Fibroblast of the aortic adventitia (primary cell): ENCODE results near the gene METAP1D. TPM values are rescaled to one million over a fixed set of nuclear protein-coding genes. Genes with fewer than 3 reads are reported as not detected.
"Not testable (repeated sequence)": the region's sequence is repeated elsewhere in the genome, so short reads cannot be mapped to it uniquely, and the experiment has no call there.

ENCODE experiments used
- DNase-seq: peaks from one replicate; pipeline ENCODE4 v3.0.0-alpha.2; 2010; ENCODE audit warnings: low read depth
- H3K4me3 ChIP-seq: 2 replicates; pipeline ENCODE4 v1.5.1; 2011; ENCODE audit warnings: low read depth, mild to moderate bottlenecking, control low read depth, low read length, moderate library complexity
- total RNA-seq: library from RNA; depleted of rRNA; stranded (reverse); fragments of >200 nt; gene quantifications from 2 replicates; pipeline ENCODE4 v1.2.3, GENCODE V29; 2012; ENCODE audit warnings: low replicate concordance
- TF ChIP-seq, protein P1 (sequence below): IDR thresholded peaks from 2 replicates; pipeline ENCODE4 v1.5.1; 2011; ENCODE audit warnings: mild to moderate bottlenecking, low read length, control low read depth, inconsistent platforms; ENCODE audit not compliant: insufficient read depth

METAP1D gene
- total RNA-seq, 1 donor: 14.3 TPM

DNA sequence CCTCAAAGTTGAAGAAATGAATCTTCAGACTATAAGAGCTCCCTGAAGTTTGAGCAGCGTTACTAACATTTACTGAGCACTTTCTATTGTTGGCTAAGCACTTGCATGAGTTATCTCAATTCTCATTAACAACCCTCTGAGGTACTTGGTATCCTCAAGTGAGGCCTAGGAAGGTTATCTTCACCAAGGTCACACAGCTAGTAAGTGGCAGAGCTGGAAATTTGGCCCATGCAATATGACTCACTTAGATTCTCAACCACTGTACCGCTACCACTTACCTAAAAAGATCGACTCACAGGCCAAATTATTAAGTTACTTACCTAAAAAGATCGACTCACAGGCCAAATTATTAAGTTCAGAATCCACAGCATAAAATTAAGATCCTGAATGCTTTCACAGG is 8.7 kb upstream of the METAP1D start:
- DNase-seq: no peak
- no peak overlapping the region for H3K4me3 ChIP-seq
- TF ChIP-seq, protein P1, sequence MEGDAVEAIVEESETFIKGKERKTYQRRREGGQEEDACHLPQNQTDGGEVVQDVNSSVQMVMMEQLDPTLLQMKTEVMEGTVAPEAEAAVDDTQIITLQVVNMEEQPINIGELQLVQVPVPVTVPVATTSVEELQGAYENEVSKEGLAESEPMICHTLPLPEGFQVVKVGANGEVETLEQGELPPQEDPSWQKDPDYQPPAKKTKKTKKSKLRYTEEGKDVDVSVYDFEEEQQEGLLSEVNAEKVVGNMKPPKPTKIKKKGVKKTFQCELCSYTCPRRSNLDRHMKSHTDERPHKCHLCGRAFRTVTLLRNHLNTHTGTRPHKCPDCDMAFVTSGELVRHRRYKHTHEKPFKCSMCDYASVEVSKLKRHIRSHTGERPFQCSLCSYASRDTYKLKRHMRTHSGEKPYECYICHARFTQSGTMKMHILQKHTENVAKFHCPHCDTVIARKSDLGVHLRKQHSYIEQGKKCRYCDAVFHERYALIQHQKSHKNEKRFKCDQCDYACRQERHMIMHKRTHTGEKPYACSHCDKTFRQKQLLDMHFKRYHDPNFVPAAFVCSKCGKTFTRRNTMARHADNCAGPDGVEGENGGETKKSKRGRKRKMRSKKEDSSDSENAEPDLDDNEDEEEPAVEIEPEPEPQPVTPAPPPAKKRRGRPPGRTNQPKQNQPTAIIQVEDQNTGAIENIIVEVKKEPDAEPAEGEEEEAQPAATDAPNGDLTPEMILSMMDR: no peak

DNA sequence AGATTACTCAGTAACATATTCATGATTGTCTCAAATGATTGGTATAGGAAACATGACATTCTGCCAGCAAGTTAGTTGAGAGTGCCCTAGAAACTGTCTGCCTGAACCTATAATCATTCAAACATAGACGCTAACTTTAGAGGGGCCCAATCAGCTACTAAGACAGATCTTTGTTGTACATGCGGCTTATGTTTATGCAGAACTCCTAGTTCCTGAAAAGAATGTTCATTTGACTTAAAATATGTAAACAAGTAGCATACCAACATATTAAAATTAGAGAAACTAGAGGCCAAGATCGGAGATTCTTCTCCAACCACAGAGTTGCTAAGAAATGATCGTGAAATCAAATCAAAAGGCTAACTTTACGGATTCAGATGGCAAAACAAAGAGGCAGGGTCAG is 4.2 kb upstream of the METAP1D start:
- H3K4me3 ChIP-seq: no peak overlapping the region
- DNase-seq: no peak
- TF ChIP-seq, protein P1: no peak

DNA sequence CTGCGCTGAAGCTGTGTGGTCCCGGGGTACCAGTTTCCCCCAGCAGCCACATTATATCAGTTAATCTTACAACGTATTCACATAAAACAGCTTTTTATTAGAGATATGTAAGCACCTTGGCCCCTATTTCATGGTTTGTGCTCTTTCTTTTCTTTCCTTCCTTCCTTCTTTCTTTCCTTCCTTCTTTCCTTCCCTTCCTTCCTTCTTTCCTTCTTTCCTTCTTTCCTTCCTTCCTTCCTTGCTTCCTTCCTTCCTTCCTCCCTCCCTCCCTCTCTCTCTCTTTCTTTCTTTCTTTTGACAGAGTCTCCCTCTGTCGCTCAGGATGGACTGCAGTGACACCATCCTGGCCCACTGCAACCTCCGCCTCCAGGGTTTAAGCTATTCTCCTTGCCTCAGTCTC is 3.7 kb upstream of the METAP1D start:
- TF ChIP-seq, protein P1: no peak
- no peak for DNase-seq
- H3K4me3 ChIP-seq: no peak overlapping the region

DNA sequence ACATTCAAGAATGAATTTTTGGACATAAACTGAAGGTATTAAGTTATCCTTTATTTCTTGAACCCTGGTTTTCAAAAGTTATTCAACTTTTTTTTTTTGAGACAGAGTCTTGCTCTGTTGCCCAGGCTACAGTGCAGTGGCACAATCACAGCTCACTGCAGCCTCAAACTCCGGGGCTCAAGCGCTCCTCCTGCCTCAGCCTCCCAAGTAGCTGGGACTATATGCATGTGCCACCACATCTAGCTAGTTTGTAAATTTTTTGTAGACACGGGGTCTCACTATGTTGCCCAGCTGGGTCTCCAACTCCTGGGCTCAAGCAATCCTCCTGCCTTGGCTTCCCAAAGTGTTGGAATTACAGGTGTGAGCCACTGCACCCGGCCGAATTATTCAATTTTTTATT is 2.7 kb upstream of the METAP1D start:
- not testable (repeated sequence) for DNase-seq, H3K4me3 ChIP-seq

DNA sequence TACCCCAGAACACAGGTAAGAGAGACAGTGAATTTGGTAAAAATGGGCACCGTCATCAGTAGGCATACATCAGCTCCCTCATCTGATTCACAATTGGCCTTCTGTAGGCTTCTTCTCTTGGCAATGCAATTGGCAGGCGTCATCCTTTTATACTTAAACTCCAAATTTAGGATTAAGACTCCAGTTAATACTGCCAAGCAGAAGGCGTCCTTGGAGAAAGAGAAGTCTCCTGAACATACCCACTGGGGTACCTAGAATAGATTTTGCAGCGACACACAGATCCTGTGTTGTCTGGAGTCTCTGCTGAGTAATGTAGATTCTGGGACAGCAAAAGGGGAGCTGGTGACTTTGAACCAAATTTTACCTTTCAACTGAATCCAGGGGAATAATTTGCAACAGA is 592 bp upstream of the METAP1D start:
- DNase-seq: no peak
- peak overlapping the region; percentile 100 for H3K4me3 ChIP-seq
- TF ChIP-seq, protein P1: no peak

DNA sequence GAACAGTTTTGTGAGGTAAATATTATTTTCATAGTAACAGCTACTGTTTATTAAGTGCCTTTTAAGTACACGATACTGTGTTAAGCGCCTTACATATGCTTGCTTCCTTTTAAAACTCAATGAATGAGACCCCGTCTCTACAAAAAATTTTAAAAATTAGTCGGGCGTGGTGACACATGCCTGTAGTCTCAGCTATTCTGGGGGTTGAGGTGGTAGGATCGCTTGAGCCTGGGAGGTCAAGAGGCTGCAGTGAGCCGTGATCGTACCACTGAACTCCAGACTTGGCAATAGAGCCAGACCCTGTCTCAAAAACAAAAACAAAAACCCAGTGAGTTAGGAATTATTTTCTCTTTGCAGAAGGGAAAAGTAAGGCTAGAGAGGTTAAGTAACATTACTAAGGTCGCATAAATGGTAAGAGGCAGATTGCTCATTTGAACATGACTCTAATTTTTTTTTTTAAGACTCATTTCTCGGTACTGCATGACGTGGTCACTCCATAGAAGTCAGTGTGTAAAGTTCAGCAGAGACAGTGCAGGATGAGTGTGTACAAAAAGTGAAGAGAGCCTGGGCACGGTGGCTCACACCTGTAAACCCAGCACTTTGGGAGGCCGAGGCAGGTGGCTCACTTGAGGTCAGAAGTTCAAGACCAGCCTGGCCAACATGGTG is 1.1 kb downstream of the METAP1D start:
- DNase-seq: no peak
- peak overlapping the region; percentile 100 for H3K4me3 ChIP-seq
- TF ChIP-seq, protein P1: no peak

DNA sequence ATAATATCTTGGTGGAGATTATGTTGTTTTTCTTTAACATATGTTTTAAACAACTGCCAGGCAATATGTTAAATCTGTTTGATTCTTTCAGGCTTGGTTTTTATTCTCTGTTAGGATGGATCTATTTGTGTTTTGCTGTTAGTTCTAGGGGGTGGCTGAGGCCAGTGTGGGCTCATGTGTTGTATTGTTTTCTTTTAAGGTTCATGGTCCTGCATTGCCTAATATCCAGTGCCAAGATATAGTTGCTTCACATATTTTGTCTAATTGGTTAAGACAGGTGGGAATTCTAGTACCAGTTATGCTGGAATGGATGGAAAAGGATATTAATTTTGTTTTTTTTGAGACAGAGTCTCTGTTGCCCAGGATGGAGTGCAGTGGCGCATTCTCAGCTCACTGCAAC is 7.6 kb downstream of the METAP1D start:
- TF ChIP-seq, protein P1: no peak
- no peak for DNase-seq
- no peak overlapping the region for H3K4me3 ChIP-seq
